HG03520 (cell line): ENCODE data around the gene PTGFRN.

Experiments
- ATAC-seq: cut with Tn5 transposase; IDR thresholded peaks from one replicate; pipeline ENCODE4 v1.9.1; 2021; ENCODE audit warnings: mild to moderate bottlenecking, moderate library complexity; ENCODE audit not compliant: unreplicated experiment

The PTGFRN gene

GRCh38 chr1:116991918-116992317, 82.2 kb downstream of the PTGFRN start:
- no peak for ATAC-seq

DNA sequence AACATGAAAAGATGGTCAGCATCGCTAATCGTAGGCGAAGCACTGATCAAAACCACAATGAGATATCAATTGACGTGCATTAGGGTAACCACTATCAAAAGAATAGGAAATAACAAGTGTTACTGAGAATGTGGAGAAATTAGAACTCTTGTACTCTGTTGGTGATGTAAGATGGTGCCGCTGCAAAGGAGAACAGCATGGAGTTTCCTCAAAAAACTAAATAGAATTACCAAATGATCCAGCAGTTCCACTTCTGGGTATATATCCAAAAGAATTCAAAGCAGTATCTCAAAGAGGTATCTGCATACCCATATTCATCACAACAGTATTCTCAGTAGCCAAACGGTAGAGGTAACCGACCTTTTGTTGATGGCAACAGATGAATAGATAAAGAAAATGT, 83.6 kb downstream of the PTGFRN start:
- ATAC-seq: no peak

DNA sequence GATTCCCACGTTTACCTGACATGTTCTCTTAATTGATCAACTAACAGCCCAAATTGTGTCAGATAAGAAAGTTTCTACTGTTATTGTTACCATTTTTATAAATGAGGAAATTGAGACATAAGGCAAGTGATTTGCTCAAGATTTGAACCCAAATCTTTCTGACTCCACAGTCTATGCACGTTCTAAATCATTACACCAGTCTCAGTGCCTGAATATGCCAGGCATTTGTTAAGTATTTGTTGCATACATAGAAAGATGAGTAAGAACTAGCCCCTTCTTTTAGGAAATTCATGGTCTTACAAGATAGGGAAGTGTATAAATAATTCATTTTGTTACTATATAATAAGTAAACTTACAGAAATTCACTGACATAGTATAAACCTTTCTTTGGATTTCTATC, 84.7 kb downstream of the PTGFRN start:
- ATAC-seq: no peak

GRCh38 chr1:116997066-116997465, 87.3 kb downstream of the PTGFRN start:
- no peak for ATAC-seq

- ATAC-seq: no peak
Measured at GRCh38 chr1:116997636-116998035, 87.9 kb downstream of the PTGFRN start.

- no peak for ATAC-seq
Measured at GRCh38 chr1:116999596-116999995, 89.9 kb downstream of the PTGFRN start.

- ATAC-seq: no peak
Measured at GRCh38 chr1:117000142-117000541, 90.4 kb downstream of the PTGFRN start.

GRCh38 chr1:117001254-117001927, 91.7 kb downstream of the PTGFRN start, which contains the start of gene CD101:
Gene CD101 (plus strand): TSS chr1:117001760. CDS start chr1:117001818, 58 bp downstream.
- ATAC-seq: peak; percentile 85

DNA sequence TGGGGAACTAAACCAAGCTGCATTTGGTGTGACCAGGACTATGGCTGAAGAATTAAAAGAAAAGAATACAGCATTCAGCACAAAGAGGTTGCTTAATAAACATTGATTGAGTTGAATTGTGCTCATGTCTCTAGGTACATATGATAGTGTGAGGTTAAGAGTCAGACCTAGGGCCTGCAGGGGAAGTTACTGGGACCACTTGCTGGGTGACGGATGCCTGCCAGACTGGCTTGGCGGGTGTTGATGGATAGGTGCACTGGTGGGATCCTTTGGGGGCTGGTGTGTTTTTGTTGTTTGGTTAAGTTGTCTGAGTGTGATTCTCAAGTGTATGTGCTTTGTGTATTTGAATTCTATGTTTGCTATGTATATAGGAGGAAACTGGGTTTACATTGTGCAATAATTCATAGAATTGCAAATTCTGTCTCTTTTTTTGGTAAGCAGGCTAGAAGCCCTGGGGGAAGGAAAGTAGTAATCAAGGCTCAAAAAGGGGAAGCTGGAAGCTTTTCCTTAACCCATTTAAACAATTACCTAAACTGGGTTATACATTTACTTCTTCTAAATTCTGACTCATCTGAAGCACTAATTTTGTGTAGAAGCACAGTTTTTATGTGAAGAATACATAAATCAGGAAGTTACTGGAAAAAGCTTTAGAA, 93.6 kb downstream of the PTGFRN start:
- no peak for ATAC-seq

GRCh38 chr1:117007719-117008013, 98.0 kb downstream of the PTGFRN start:
- no peak for ATAC-seq

DNA sequence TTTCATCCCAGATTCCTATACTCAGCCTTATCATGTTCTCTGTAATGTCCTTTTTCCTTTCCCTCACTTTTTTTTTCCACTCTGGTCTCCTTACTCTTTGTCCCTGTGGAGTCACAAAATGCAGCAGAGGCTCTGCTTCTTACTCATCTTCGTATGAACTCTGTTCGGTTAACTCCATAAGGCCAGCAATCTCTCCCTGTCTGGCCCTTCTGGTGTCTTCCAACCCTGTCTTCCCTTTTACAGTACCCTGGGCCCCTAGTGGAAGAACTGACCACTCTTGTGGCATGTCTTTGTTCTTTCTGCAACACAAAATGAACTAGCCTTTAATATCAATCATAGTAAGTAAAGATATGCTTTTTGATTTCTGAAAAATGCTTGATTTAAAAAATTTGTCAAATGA, 98.9 kb downstream of the PTGFRN start:
- ATAC-seq: no peak

GRCh38 chr1:117009132-117009531, 99.4 kb downstream of the PTGFRN start:
- ATAC-seq: no peak

DNA sequence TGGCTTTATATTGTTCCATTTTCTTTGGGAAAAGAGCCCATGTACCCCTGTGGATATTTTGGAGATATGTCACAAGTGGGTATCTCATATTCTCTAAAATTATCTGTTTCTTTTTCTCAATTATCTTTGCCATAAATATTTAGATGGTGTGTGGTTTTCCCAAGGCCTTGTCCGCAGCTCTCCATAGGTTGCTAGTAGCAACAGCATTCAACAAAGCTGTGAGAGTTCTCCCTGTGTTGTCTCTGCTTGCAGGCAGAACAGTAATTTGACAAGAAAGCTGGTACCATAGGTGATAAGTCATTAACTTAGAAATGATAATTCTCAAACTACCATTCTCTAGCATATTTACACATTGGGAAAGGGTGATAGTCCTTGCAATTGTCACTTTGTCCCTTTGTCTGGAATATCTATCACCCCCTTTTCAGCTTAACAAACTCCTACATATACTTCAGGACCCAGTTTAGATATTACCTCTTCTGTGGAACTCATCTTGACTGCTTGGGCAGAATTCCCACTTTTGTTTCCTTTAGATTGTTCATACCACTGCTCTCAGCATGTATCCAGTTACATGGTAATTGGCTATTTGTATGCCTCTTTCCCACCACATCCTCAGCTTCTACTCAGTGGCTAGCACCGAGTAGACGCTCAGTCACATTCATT, 100.7 kb downstream of the PTGFRN start:
- no peak for ATAC-seq

DNA sequence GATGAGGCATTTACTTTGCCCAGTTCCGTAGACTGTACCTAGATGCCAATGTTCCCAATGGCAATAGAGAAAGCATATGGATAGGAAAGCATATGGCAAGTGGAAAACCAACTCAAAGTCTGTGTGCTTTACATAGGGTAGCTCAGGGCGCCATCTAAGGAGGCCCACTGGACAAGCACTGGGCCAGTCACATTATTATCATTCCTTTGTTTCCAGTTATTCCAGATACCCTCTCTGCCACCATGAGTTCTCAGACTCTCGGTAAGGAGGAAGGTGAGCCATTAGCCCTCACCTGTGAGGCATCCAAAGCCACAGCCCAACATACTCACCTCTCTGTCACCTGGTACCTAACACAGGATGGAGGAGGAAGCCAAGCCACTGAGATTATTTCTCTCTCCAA, 101.6 kb downstream of the PTGFRN start:
- ATAC-seq: no peak

DNA sequence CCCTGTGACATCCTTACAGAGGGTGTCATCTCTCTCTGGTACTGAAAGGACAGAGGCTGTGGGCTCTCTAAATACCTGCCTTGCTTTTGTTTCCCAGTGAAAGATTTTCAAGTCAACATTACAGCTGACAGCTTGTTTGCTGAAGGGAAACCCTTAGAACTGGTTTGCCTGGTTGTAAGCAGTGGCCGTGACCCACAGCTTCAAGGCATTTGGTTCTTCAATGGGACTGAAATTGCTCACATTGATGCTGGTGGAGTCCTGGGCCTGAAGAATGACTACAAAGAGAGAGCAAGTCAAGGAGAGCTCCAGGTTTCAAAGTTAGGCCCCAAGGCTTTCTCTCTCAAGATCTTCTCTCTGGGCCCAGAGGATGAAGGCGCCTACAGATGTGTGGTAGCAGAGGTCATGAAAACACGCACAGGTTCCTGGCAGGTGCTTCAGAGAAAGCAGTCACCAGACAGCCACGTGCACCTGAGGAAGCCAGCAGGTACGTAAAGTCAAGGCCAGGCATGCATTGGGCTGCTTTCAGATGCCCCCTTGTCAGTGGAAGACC, 103.7 kb downstream of the PTGFRN start:
- ATAC-seq: no peak

GRCh38 chr1:117014209-117014608, 104.5 kb downstream of the PTGFRN start:
- no peak for ATAC-seq

DNA sequence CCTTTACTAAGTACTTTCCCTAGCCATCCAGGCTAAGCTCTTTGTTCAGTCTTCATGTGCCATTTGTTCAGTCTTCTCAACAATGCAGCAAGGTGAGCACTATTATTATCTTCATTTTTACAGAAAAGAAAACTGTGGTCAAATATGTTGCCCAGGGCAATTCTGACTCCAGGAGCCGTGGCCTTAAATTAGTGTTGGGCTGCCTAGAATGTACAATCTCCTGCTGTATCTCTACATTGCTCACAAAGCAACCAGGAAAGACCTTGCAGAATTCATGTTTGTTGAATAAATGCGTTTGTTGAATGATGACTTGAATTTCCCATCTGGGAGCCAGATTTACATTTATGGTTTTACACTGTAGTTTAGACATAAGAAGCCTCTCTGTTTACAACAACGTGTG, 106.0 kb downstream of the PTGFRN start:
- no peak for ATAC-seq

- ATAC-seq: no peak
Measured at GRCh38 chr1:117017062-117017461, 107.3 kb downstream of the PTGFRN start.

- ATAC-seq: peak; percentile 51
Measured at GRCh38 chr1:117017648-117018047, 107.9 kb downstream of the PTGFRN start.

GRCh38 chr1:117020526-117021156, 110.9 kb downstream of the PTGFRN start:
- ATAC-seq: no peak

DNA sequence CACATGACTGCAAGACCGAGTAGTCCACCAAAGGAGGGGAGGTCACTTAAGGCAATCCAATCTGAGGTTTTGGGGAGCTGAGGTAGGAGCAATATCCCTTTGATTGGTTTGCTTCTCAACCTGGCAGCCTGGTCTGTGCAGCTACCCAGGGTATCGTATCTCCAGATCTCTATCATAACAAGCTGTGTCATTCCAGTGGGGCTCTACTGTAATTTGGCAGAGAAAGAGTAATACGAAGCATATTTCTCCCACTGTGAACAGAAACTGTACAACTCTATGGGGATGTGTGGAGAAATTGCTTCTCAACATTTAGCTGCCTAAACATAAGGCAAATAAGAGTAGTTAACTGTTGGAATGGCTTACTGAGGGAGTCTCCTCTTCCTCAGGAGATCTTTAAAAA, 112.4 kb downstream of the PTGFRN start:
- ATAC-seq: no peak

GRCh38 chr1:117025568-117025967, 115.9 kb downstream of the PTGFRN start:
- no peak for ATAC-seq
